ENCODE data around the gene TMTC1. TPM values are rescaled to one million over a fixed set of nuclear protein-coding genes. Genes with fewer than 3 reads are reported as not detected.

Gene TMTC1
- polyA plus RNA-seq, 1 of the 3 experiments (the other 2 are of a cell fraction): 0.13 TPM

GRCh38 chr12:29582677-29583272, 201.0 kb downstream of the TMTC1 start:
- no peak for TF ChIP-seq NFIC (IDR thresholded peaks at IDR 0.05; ENCODE audit: borderline replicate concordance)
- no peak for TF ChIP-seq FOSL2 (IDR thresholded peaks at IDR 0.05; ENCODE audit: borderline replicate concordance, low read depth)
- no peak for TF ChIP-seq RCOR1 (IDR thresholded peaks at IDR 0.05; ENCODE audit: low read length)
- TF ChIP-seq NRF1 (IDR thresholded peaks at IDR 0.05; ENCODE audit: low read depth, low read length): no peak
- no peak for TF ChIP-seq MEF2A (IDR thresholded peaks at IDR 0.05; ENCODE audit: borderline replicate concordance, low read depth)
- TF ChIP-seq TCF12 (IDR thresholded peaks at IDR 0.05): no peak
- H3K36me3 ChIP-seq (replicated peaks in 1 of 2; ENCODE audit: control insufficient read depth in 1 of 2, insufficient read depth in 2 of 2, low read length in 1 of 2): no peaks in the 10 kb centered on the region
- WGBS (ENCODE audit: low lambda C conversion rate): 78% methylated on average over 4 of the region's 4 CpGs
- H3K4me2 ChIP-seq: no peak overlapping the region
- no peak for DNase-seq
- no peak overlapping the region for H3K27ac ChIP-seq (ENCODE audit: low read depth in 2 of 2, low read length in 1 of 2)
- no peaks in the 10 kb centered on the region for H3K79me2 ChIP-seq (ENCODE audit: insufficient read depth)
- H3K4me1 ChIP-seq (ENCODE audit: control insufficient read depth in 1 of 2, insufficient read depth in 2 of 2, low read depth in 1 of 2, low read length in 1 of 2): no peaks in the 10 kb centered on the region
- no peak overlapping the region for H2AFZ ChIP-seq (ENCODE audit: low read depth)
- H3K27me3 ChIP-seq (ENCODE audit: insufficient read depth): no peaks in the 10 kb centered on the region
- H3K9me3 ChIP-seq: no peaks in the 10 kb centered on the region
- H3K9me2 ChIP-seq: no peaks in the 10 kb centered on the region
- CTCF ChIA-PET: interaction anchor here (0.6 kb wide), 1 partner anchor 1013 kb away, joined by 3 read pairs; no protein-coding TSS in a partner anchor
- no peaks in the 10 kb centered on the region for H3F3A ChIP-seq (replicated peaks; ENCODE audit: insufficient read depth)
- no peak overlapping the region for H3K9ac ChIP-seq
- POLR2A ChIA-PET: no interaction called here
- H4K20me1 ChIP-seq (ENCODE audit: insufficient read depth): no peaks in the 10 kb centered on the region
- no peak overlapping the region for H3K4me3 ChIP-seq (ENCODE audit: low read depth in 2 of 2, low read length in 1 of 2)

GRCh38 chr12:29582146-29582545, 201.6 kb downstream of the TMTC1 start:
- Histone ChIP-seq H4K20me1 (ENCODE audit: insufficient read depth) (no peaks in the 10 kb centered on the region), H3K79me2 (ENCODE audit: insufficient read depth) (no peaks in the 10 kb centered on the region), H3K27me3 (ENCODE audit: insufficient read depth) (no peaks in the 10 kb centered on the region), H3K36me3 (replicated peaks in 1 of 2; ENCODE audit: control insufficient read depth in 1 of 2, insufficient read depth in 2 of 2, low read length in 1 of 2) (no peaks in the 10 kb centered on the region), H3K4me2 (no peak overlapping the region), H3F3A (replicated peaks; ENCODE audit: insufficient read depth) (no peaks in the 10 kb centered on the region), H3K4me1 (ENCODE audit: control insufficient read depth in 1 of 2, insufficient read depth in 2 of 2, low read depth in 1 of 2, low read length in 1 of 2) (no peaks in the 10 kb centered on the region), H2AFZ (ENCODE audit: low read depth) (no peak overlapping the region), H3K9me3 (no peaks in the 10 kb centered on the region), H3K27ac (ENCODE audit: low read depth in 2 of 2, low read length in 1 of 2) (no peak overlapping the region), H3K9ac (no peak overlapping the region), H3K9me2 (no peaks in the 10 kb centered on the region), H3K4me3 (ENCODE audit: low read depth in 2 of 2, low read length in 1 of 2) (no peak overlapping the region)
- CTCF ChIA-PET: no interaction called here
- TF ChIP-seq TAF1 (IDR thresholded peaks at IDR 0.05; ENCODE audit: borderline replicate concordance, low read depth, low read length) (no peak), USF1 (IDR thresholded peaks at IDR 0.05; ENCODE audit: borderline replicate concordance, low read depth) (no peak), IRF3 (IDR thresholded peaks at IDR 0.05; ENCODE audit: low read depth, low read length) (no peak), JUND (IDR thresholded peaks at IDR 0.05) (no peak), NRF1 (IDR thresholded peaks at IDR 0.05; ENCODE audit: low read depth, low read length) (no peak), SMC3 (IDR thresholded peaks at IDR 0.05; ENCODE audit: low read depth, low read length) (no peak), RCOR1 (IDR thresholded peaks at IDR 0.05; ENCODE audit: low read length) (no peak), RXRA (IDR thresholded peaks at IDR 0.05; ENCODE audit: borderline replicate concordance, low read depth) (no peak), CTCF (IDR thresholded peaks at IDR 0.05) (no peak), GATA2 (CRISPR knock-in tag; IDR thresholded peaks at IDR 0.05) (no peak), CHD2 (IDR thresholded peaks at IDR 0.05; ENCODE audit: low read length, partially characterized antibody) (no peak)
- DNase-seq: no peak
- POLR2A ChIA-PET: no interaction called here
